ENCODE measurements around the gene HECTD2. TPM values are rescaled to one million over a fixed set of nuclear protein-coding genes. Genes with fewer than 3 reads are reported as not detected.

HECTD2 gene
- total RNA-seq, 1 experiment from 2014 or later: 11.5 TPM

GRCh38 chr10:91537614-91538383 lies 127.7 kb downstream of the HECTD2 start:
- ATAC-seq: no peak
- CTCF ChIA-PET: no interaction called here
- intact Hi-C loops (cut with micrococcal nuclease; ENCODE audit: unreplicated experiment): no loop called here

GRCh38 chr10:91539930-91540329 lies 129.8 kb downstream of the HECTD2 start:
- Histone ChIP-seq H3K4me1 (ENCODE audit: control insufficient read depth, insufficient read depth, low read length) (no peaks in the 10 kb centered on the region; the same call in 1 of the 2 replicates), H3K4me3 (ENCODE audit: low read depth in 2 of 2, low read length in 2 of 2) (no peak overlapping the region), H3K36me3 (ENCODE audit: control insufficient read depth, insufficient read depth, low read length) (no peaks in the 10 kb centered on the region), H3K9me3 (ENCODE audit: control insufficient read depth, insufficient read depth, low read depth, low read length) (no peaks in the 10 kb centered on the region; the same call in 1 of the 2 replicates), H3K27me3 (ENCODE audit: control insufficient read depth, insufficient read depth, low read length) (no peaks in the 10 kb centered on the region; the same call in 1 of the 2 replicates), H3K27ac (ENCODE audit: low read length) (no peak overlapping the region)
- DNase-seq (ENCODE audit: low read depth, low spot score) (no peak), ATAC-seq (no peak)
- intact Hi-C loops (cut with micrococcal nuclease; ENCODE audit: unreplicated experiment) (no loop called here), in situ Hi-C loops (cut with HindIII; ENCODE audit: low pct_unique_long_range_greater_than_20kb, low sequenced_read_pairs) (no loop called here)
- no TSS peak for BruUV-seq (replicated peaks)
- POLR2A ChIA-PET: no interaction called here
- TF ChIP-seq POLR2AphosphoS5 (IDR thresholded peaks at IDR 0.05; ENCODE audit: low read depth, low read length) (no peak), TCF7L2 (IDR thresholded peaks at IDR 0.05; ENCODE audit: low read depth, low read length) (no peak), REST (IDR thresholded peaks at IDR 0.05; ENCODE audit: insufficient read depth in 1 of 2, low read depth in 2 of 2, low read length in 1 of 2) (no peak), SIN3A (IDR thresholded peaks at IDR 0.05; ENCODE audit: borderline replicate concordance, insufficient read depth, low read depth, low read length) (no peak)
- TF ChIP-seq, protein P1, sequence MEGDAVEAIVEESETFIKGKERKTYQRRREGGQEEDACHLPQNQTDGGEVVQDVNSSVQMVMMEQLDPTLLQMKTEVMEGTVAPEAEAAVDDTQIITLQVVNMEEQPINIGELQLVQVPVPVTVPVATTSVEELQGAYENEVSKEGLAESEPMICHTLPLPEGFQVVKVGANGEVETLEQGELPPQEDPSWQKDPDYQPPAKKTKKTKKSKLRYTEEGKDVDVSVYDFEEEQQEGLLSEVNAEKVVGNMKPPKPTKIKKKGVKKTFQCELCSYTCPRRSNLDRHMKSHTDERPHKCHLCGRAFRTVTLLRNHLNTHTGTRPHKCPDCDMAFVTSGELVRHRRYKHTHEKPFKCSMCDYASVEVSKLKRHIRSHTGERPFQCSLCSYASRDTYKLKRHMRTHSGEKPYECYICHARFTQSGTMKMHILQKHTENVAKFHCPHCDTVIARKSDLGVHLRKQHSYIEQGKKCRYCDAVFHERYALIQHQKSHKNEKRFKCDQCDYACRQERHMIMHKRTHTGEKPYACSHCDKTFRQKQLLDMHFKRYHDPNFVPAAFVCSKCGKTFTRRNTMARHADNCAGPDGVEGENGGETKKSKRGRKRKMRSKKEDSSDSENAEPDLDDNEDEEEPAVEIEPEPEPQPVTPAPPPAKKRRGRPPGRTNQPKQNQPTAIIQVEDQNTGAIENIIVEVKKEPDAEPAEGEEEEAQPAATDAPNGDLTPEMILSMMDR (IDR thresholded peaks at IDR 0.05): no peak
- CTCF ChIA-PET: no interaction called here

More at GRCh38 chr10:91537614-91538383, 127.7 kb downstream of the HECTD2 start:
- TF ChIP-seq REST (IDR thresholded peaks at IDR 0.05; ENCODE audit: insufficient read depth in 1 of 2, low read depth in 2 of 2, low read length in 1 of 2) (no peak), POLR2AphosphoS5 (IDR thresholded peaks at IDR 0.05; ENCODE audit: low read depth, low read length) (no peak), TCF7L2 (IDR thresholded peaks at IDR 0.05; ENCODE audit: low read depth, low read length) (no peak), SIN3A (IDR thresholded peaks at IDR 0.05; ENCODE audit: borderline replicate concordance, insufficient read depth, low read depth, low read length) (no peak)
- TF ChIP-seq, protein P1 (IDR thresholded peaks at IDR 0.05): no peak
- no peak overlapping the region for H3K4me3 ChIP-seq (ENCODE audit: low read depth in 2 of 2, low read length in 2 of 2)
- DNase-seq (ENCODE audit: low read depth, low spot score): no peak
- POLR2A ChIA-PET: no interaction called here
- no peaks in the 10 kb centered on the region; the same call in 1 of the 2 replicates for H3K9me3 ChIP-seq (ENCODE audit: control insufficient read depth, insufficient read depth, low read depth, low read length)
- no peaks in the 10 kb centered on the region for H3K36me3 ChIP-seq (ENCODE audit: control insufficient read depth, insufficient read depth, low read length)
- no TSS peak for BruUV-seq (replicated peaks)
- in situ Hi-C loops (cut with HindIII; ENCODE audit: low pct_unique_long_range_greater_than_20kb, low sequenced_read_pairs): no loop called here
- H3K4me1 ChIP-seq (ENCODE audit: control insufficient read depth, insufficient read depth, low read length): no peaks in the 10 kb centered on the region; the same call in 1 of the 2 replicates
- no peak overlapping the region for H3K27ac ChIP-seq (ENCODE audit: low read length)
- no peaks in the 10 kb centered on the region; the same call in 1 of the 2 replicates for H3K27me3 ChIP-seq (ENCODE audit: control insufficient read depth, insufficient read depth, low read length)
